Esophagus muscularis mucosa (tissue), 3 donors: ENCODE results near the gene RGMA.

Experiments
- CTCF ChIP-seq, 3 experiments: fragments of 200-600 bp in 2 of 3; fragments of 450-650 bp in 1 of 3; sonication (generic) in 2 of 3; IDR thresholded peaks; one replicate each; pipeline ENCODE4 v1.5.1; 2017 to 2019; ENCODE audit warnings: antibody characterized with exemption in 3 of 3, mild to moderate bottlenecking in 2 of 3, moderate library complexity in 1 of 3
- POLR2A ChIP-seq: fragments of 450-650 bp; IDR thresholded peaks from one replicate; pipeline ENCODE4 v1.6.1; 2017; ENCODE audit warnings: antibody characterized with exemption, moderate library complexity, mild to moderate bottlenecking, low read depth

GRCh38 chr15:93046120-93046519, 42.9 kb downstream of the RGMA start:
- TF ChIP-seq CTCF (IDR thresholded peaks at IDR 0.05): no peak
- TF ChIP-seq POLR2A: no peak
